ENCODE results near the gene SLC47A2. TPM values are rescaled to one million over a fixed set of nuclear protein-coding genes. Genes with fewer than 3 reads are reported as not detected.

SLC47A2 gene
- total RNA-seq, 2 donors from 2014 or later: not detected

- ATAC-seq (ENCODE audit: insufficient number of reproducible peaks, low FRiP score, low read depth) (peak; percentile 13), DNase-seq (ENCODE audit: low spot score) (no peak)
- H3K9me3 ChIP-seq: no peaks in the 10 kb centered on the region
- H3K36me3 ChIP-seq: no peaks in the 10 kb centered on the region
- peak overlapping the region; percentile 69 for H3K4me3 ChIP-seq
- peak overlapping the region in 1 of 2 donors; percentile 51 for H3K27ac ChIP-seq
- H3K4me1 ChIP-seq (ENCODE audit: control insufficient read depth in 1 of 2, low read depth in 2 of 2): peaks cover 20 to 39% of the 10 kb centered on the region in 2 donors
- no peaks in the 10 kb centered on the region for H3K27me3 ChIP-seq (replicated peaks; ENCODE audit: insufficient read depth)
- TF ChIP-seq CTCF (IDR thresholded peaks at IDR 0.05): no peak
Measured at GRCh38 chr17:19724501-19725420, 8.4 kb upstream of the SLC47A2 start.

GRCh38 chr17:19723964-19724363, 7.6 kb upstream of the SLC47A2 start:
- H3K9me3 ChIP-seq: no peaks in the 10 kb centered on the region
- H3K27me3 ChIP-seq (replicated peaks; ENCODE audit: insufficient read depth): no peaks in the 10 kb centered on the region
- DNase-seq (ENCODE audit: low spot score) (no peak), ATAC-seq (ENCODE audit: insufficient number of reproducible peaks, low FRiP score, low read depth) (no peak)
- no peaks in the 10 kb centered on the region for H3K36me3 ChIP-seq
- peak overlapping the region in 1 of 2 donors; percentile 51 for H3K27ac ChIP-seq
- peak overlapping the region; percentile 69 for H3K4me3 ChIP-seq
- H3K4me1 ChIP-seq (ENCODE audit: control insufficient read depth in 1 of 2, low read depth in 2 of 2): peaks cover 20 to 36% of the 10 kb centered on the region in 2 donors
- no peak for TF ChIP-seq CTCF (IDR thresholded peaks at IDR 0.05)

- Histone ChIP-seq H3K9me3 (no peaks in the 10 kb centered on the region), H3K27ac (no peak overlapping the region)
- no peak for TF ChIP-seq CTCF (IDR thresholded peaks at IDR 0.05)
Measured at GRCh38 chr17:19720631-19721426, 4.4 kb upstream of the SLC47A2 start.

DNA sequence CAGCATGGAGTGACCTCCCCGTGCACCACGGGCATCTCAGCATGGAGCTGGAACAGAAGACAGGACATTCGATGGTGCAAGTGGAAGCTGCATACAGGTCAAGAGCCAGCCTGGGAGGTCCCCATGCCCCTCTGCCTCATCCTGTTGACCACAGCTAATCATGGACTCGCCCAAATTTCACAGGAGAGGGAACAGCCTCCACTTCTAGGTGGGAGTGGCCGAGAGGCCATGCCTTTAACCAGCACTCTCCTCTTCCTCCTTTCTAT, 3.8 kb upstream of the SLC47A2 start:
- Histone ChIP-seq H3K9me3 (no peaks in the 10 kb centered on the region), H3K27ac (no peak overlapping the region), H3K27me3 (replicated peaks; ENCODE audit: insufficient read depth) (no peaks in the 10 kb centered on the region), H3K4me3 (no peak overlapping the region), H3K36me3 (no peaks in the 10 kb centered on the region), H3K4me1 (ENCODE audit: control insufficient read depth in 1 of 2, low read depth in 2 of 2) (peaks cover 4 to 13% of the 10 kb centered on the region in 2 donors)
- TF ChIP-seq CTCF (IDR thresholded peaks at IDR 0.05): no peak
- DNase-seq (ENCODE audit: low spot score): no peak
- no peak for ATAC-seq (ENCODE audit: insufficient number of reproducible peaks, low FRiP score, low read depth)

More at GRCh38 chr17:19720631-19721426, 4.4 kb upstream of the SLC47A2 start:
- DNase-seq (ENCODE audit: low spot score) (no peak), ATAC-seq (ENCODE audit: insufficient number of reproducible peaks, low FRiP score, low read depth) (no peak)
- Histone ChIP-seq H3K36me3 (no peaks in the 10 kb centered on the region), H3K27me3 (replicated peaks; ENCODE audit: insufficient read depth) (no peaks in the 10 kb centered on the region), H3K4me3 (no peak overlapping the region), H3K4me1 (ENCODE audit: control insufficient read depth in 1 of 2, low read depth in 2 of 2) (peaks cover 4 to 14% of the 10 kb centered on the region in 2 donors)

All from thoracic aorta (tissue), 2 donors.